ENCODE measurements around the gene TPRKB.
"Not testable (repeated sequence)": the region's sequence is repeated elsewhere in the genome, so short reads cannot be mapped to it uniquely, and the experiment has no call there.

TPRKB gene

GRCh38 chr2:73736855-73737779 lies at the start of gene TPRKB:
Gene TPRKB (minus strand): TSS chr2:73737345. CDS start chr2:73734569, 2,776 bp downstream.
- Histone ChIP-seq H3K4me1 (ENCODE audit: low read depth, poor library complexity, severe bottlenecking) (peaks cover 10% of the 10 kb centered on the region), H2AFZ (ENCODE audit: low read depth) (peak within 1 kb of the TSS; percentile 95), H3K4me2 (peak within 1 kb of the TSS; percentile 82), H3K27ac (peak within 1 kb of the TSS; percentile 47), H3K27me3 (ENCODE audit: insufficient read depth, low read depth) (no peaks in the 10 kb centered on the region), H3K36me3 (ENCODE audit: insufficient read depth) (no peaks in the 10 kb centered on the region; the same call in 1 of the 2 replicates), H3K9ac (peak within 1 kb of the TSS; percentile 61; the same call in 1 of the 2 replicates), H3K4me3 (IDR thresholded peaks at IDR 0.05; ENCODE audit: insufficient read depth, low read depth, low read length) (peak within 1 kb of the TSS; percentile 74), H4K20me1 (ENCODE audit: insufficient read depth) (no peaks in the 10 kb centered on the region), H3K79me2 (ENCODE audit: insufficient read depth, low read depth) (peaks cover 21% of the 10 kb centered on the region; the same call in 1 of the 2 replicates)
- TF ChIP-seq CTCF (conservative IDR thresholded peaks at IDR 0.05; ENCODE audit: low read depth, low read length): no peak

- not testable (repeated sequence) for H3K9ac ChIP-seq
Observed at GRCh38 chr2:73783883-73784282, 46.7 kb upstream of the TPRKB start, which contains the start of gene C2orf78. Gene C2orf78 (plus strand): TSS chr2:73784183. CDS start chr2:73784310, 127 bp downstream.

GRCh38 chr2:73783402-73783801 lies 46.3 kb upstream of the TPRKB start:
- peaks cover 14% of the 10 kb centered on the region for H3K4me1 ChIP-seq (ENCODE audit: low read depth, poor library complexity, severe bottlenecking)
- not testable (repeated sequence) for H3K9ac ChIP-seq; H2AFZ ChIP-seq (ENCODE audit: low read depth); H3K27ac ChIP-seq; H3K4me3 ChIP-seq (IDR thresholded peaks at IDR 0.05; ENCODE audit: insufficient read depth, low read depth, low read length); H4K20me1 ChIP-seq (ENCODE audit: insufficient read depth); H3K36me3 ChIP-seq (ENCODE audit: insufficient read depth); H3K27me3 ChIP-seq (ENCODE audit: insufficient read depth, low read depth); H3K4me2 ChIP-seq
- H3K79me2 ChIP-seq (ENCODE audit: insufficient read depth, low read depth): peaks cover 15% of the 10 kb centered on the region

More at GRCh38 chr2:73783883-73784282, 46.7 kb upstream of the TPRKB start, which contains the start of gene C2orf78:
- H3K4me3 ChIP-seq (IDR thresholded peaks at IDR 0.05; ENCODE audit: insufficient read depth, low read depth, low read length); H3K4me2 ChIP-seq; H2AFZ ChIP-seq (ENCODE audit: low read depth); H3K79me2 ChIP-seq (ENCODE audit: insufficient read depth, low read depth); H3K36me3 ChIP-seq (ENCODE audit: insufficient read depth); H4K20me1 ChIP-seq (ENCODE audit: insufficient read depth); H3K27me3 ChIP-seq (ENCODE audit: insufficient read depth, low read depth); H3K4me1 ChIP-seq (ENCODE audit: low read depth, poor library complexity, severe bottlenecking); H3K27ac ChIP-seq: not testable (repeated sequence)

DNA sequence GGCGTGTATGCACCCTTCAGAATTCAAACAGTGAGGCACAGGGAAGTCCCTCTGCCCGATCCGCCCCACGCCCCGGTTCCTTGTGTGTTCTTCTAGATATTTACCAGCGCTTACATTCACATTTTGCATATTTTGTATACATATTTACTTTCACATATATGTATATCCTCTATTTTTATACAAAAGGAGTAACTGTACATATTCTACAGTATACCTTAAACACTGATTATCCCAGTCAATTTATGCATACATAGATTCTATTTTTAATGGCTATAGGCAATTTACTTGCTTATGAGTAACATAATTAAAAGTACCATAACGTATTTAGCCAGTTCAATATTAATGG lies 43.1 kb upstream of the TPRKB start:
- no peak overlapping the region for H3K4me3 ChIP-seq (IDR thresholded peaks at IDR 0.05; ENCODE audit: insufficient read depth, low read depth, low read length)
- H3K27ac ChIP-seq: no peak overlapping the region
- no peaks in the 10 kb centered on the region for H3K27me3 ChIP-seq (ENCODE audit: insufficient read depth, low read depth)
- peak; percentile 51; the same call in 1 of the 2 replicates for TF ChIP-seq CTCF (conservative IDR thresholded peaks at IDR 0.05; ENCODE audit: low read depth, low read length)
- H3K9ac ChIP-seq: peak overlapping the region; percentile 77; the same call in 1 of the 2 replicates
- H3K4me1 ChIP-seq (ENCODE audit: low read depth, poor library complexity, severe bottlenecking): peaks cover 18% of the 10 kb centered on the region
- peaks cover 18% of the 10 kb centered on the region for H3K79me2 ChIP-seq (ENCODE audit: insufficient read depth, low read depth)
- H2AFZ ChIP-seq (ENCODE audit: low read depth): peak overlapping the region; percentile 88
- H3K36me3 ChIP-seq (ENCODE audit: insufficient read depth): no peaks in the 10 kb centered on the region; the same call in 1 of the 2 replicates
- peak overlapping the region; percentile 67 for H3K4me2 ChIP-seq
- H4K20me1 ChIP-seq (ENCODE audit: insufficient read depth): no peaks in the 10 kb centered on the region

GRCh38 chr2:73779467-73780236 lies 42.5 kb upstream of the TPRKB start, which contains the start of gene DUSP11:
Gene DUSP11 (minus strand): TSS chr2:73780103. CDS start chr2:73779974, 129 bp downstream.
- H4K20me1 ChIP-seq (ENCODE audit: insufficient read depth): no peaks in the 10 kb centered on the region
- peak; percentile 98 for TF ChIP-seq CTCF (conservative IDR thresholded peaks at IDR 0.05; ENCODE audit: low read depth, low read length)
- H3K4me1 ChIP-seq (ENCODE audit: low read depth, poor library complexity, severe bottlenecking): peaks cover 18% of the 10 kb centered on the region
- peak within 1 kb of the TSS; percentile 77 for H3K9ac ChIP-seq
- peak within 1 kb of the TSS; percentile 99 for H3K4me3 ChIP-seq (IDR thresholded peaks at IDR 0.05; ENCODE audit: insufficient read depth, low read depth, low read length)
- H3K27ac ChIP-seq: peak within 1 kb of the TSS; percentile 53
- no peaks in the 10 kb centered on the region for H3K27me3 ChIP-seq (ENCODE audit: insufficient read depth, low read depth)
- peaks cover 18% of the 10 kb centered on the region for H3K79me2 ChIP-seq (ENCODE audit: insufficient read depth, low read depth)
- H3K36me3 ChIP-seq (ENCODE audit: insufficient read depth): no peaks in the 10 kb centered on the region; the same call in 1 of the 2 replicates
- peak within 1 kb of the TSS; percentile 67 for H3K4me2 ChIP-seq
- H2AFZ ChIP-seq (ENCODE audit: low read depth): peak within 1 kb of the TSS; percentile 88

GRCh38 chr2:73778867-73779466 lies 41.8 kb upstream of the TPRKB start:
- not testable (repeated sequence) for H3K27me3 ChIP-seq (ENCODE audit: insufficient read depth, low read depth); H3K36me3 ChIP-seq (ENCODE audit: insufficient read depth); H4K20me1 ChIP-seq (ENCODE audit: insufficient read depth)
- peak overlapping the region; percentile 99 for H3K4me3 ChIP-seq (IDR thresholded peaks at IDR 0.05; ENCODE audit: insufficient read depth, low read depth, low read length)
- peak overlapping the region; percentile 53; the same call in 1 of the 2 replicates for H3K27ac ChIP-seq
- peak overlapping the region; percentile 88 for H2AFZ ChIP-seq (ENCODE audit: low read depth)
- H3K4me2 ChIP-seq: peak overlapping the region; percentile 67
- peaks cover 18% of the 10 kb centered on the region for H3K4me1 ChIP-seq (ENCODE audit: low read depth, poor library complexity, severe bottlenecking)
- peaks cover 18% of the 10 kb centered on the region for H3K79me2 ChIP-seq (ENCODE audit: insufficient read depth, low read depth)
- H3K9ac ChIP-seq: peak overlapping the region; percentile 77

Data from KMS-11 (cell line).